SK-N-SH (cell line): ENCODE data around the gene UBE2E1.

ENCODE experiments used
- CTCF ChIP-seq: fragments of 200-600 bp; sonication (generic); IDR thresholded peaks from 2 replicates; pipeline ENCODE4 v1.6.1; 2017; ENCODE audit warnings: antibody characterized with exemption, mild to moderate bottlenecking, moderate library complexity
- RCOR1 ChIP-seq: fragments of 150-350 bp; IDR thresholded peaks from 2 replicates; pipeline ENCODE4 v1.6.1; 2017; ENCODE audit warnings: antibody characterized with exemption, low read length
- RFX5 ChIP-seq: IDR thresholded peaks from 2 replicates; pipeline ENCODE4 v1.6.1; 2012; ENCODE audit warnings: mild to moderate bottlenecking, improper control_type of control experiment, low read length
- SIN3A ChIP-seq: IDR thresholded peaks from 2 replicates; pipeline ENCODE4 v1.6.1; 2012; ENCODE audit warnings: low read depth, mild to moderate bottlenecking, low read length, moderate library complexity, borderline replicate concordance
- YY1 ChIP-seq: IDR thresholded peaks from 2 replicates; pipeline ENCODE4 v1.4.0; 2012; ENCODE audit warnings: low read depth, mild to moderate bottlenecking

- TF ChIP-seq SIN3A (no peak), CTCF (no peak), RFX5 (no peak), YY1 (no peak), RCOR1 (no peak)
These were observed 30.0 kb downstream of the UBE2E1 start for GRCh38 chr3:23835802-23836201.
